WERI-Rb-1 (cell line): Measurements from ENCODE around the gene STEEP1.
"Not testable (repeated sequence)": the region's sequence is repeated elsewhere in the genome, so short reads cannot be mapped to it uniquely, and the experiment has no call there.

Experiments used
- DNase-seq: peaks from one replicate; pipeline ENCODE4 v3.0.0-alpha.2; 2020
- H3K27ac ChIP-seq: fragments of 250-450 bp; sonication (Bioruptor Pico); 2 replicates; pipeline ENCODE4 v1.5.1; 2020; ENCODE audit warnings: mild to moderate bottlenecking, moderate library complexity
- H3K27me3 ChIP-seq: fragments of 250-450 bp; sonication (Bioruptor Pico); 2 replicates; pipeline ENCODE4 v1.5.1; 2021; ENCODE audit warnings: mild to moderate bottlenecking, low read depth, moderate library complexity; ENCODE audit not compliant: insufficient read depth, severe bottlenecking
- H3K36me3 ChIP-seq: fragments of 250-450 bp; sonication (Bioruptor Pico); 2 replicates; pipeline ENCODE4 v1.5.1; 2020; ENCODE audit warnings: mild to moderate bottlenecking, moderate library complexity
- H3K4me3 ChIP-seq: 2 replicates; pipeline ENCODE4 v1.5.1; 2011; ENCODE audit warnings: low read depth, mild to moderate bottlenecking, control low read depth, low read length
- H3K9me3 ChIP-seq: fragments of 250-450 bp; sonication (Bioruptor Pico); 2 replicates; pipeline ENCODE4 v1.5.1; 2021; ENCODE audit warnings: mild to moderate bottlenecking, moderate library complexity; ENCODE audit not compliant: severe bottlenecking
- TF ChIP-seq, protein P1 (sequence below): IDR thresholded peaks from 2 replicates; pipeline ENCODE4 v1.5.1; 2011; ENCODE audit warnings: low read depth, mild to moderate bottlenecking, control low read depth, inconsistent platforms, low read length

STEEP1 gene

GRCh38 chrX:119497185-119497584, 68.0 kb downstream of the STEEP1 start:
- H3K27me3 ChIP-seq, result no peaks in the 10 kb centered on the region
- H3K9me3 ChIP-seq, result no peaks in the 10 kb centered on the region
- DNase-seq, result no peak
- H3K4me3 ChIP-seq, result no peak overlapping the region
- TF ChIP-seq, protein P1, sequence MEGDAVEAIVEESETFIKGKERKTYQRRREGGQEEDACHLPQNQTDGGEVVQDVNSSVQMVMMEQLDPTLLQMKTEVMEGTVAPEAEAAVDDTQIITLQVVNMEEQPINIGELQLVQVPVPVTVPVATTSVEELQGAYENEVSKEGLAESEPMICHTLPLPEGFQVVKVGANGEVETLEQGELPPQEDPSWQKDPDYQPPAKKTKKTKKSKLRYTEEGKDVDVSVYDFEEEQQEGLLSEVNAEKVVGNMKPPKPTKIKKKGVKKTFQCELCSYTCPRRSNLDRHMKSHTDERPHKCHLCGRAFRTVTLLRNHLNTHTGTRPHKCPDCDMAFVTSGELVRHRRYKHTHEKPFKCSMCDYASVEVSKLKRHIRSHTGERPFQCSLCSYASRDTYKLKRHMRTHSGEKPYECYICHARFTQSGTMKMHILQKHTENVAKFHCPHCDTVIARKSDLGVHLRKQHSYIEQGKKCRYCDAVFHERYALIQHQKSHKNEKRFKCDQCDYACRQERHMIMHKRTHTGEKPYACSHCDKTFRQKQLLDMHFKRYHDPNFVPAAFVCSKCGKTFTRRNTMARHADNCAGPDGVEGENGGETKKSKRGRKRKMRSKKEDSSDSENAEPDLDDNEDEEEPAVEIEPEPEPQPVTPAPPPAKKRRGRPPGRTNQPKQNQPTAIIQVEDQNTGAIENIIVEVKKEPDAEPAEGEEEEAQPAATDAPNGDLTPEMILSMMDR, result no peak
- H3K36me3 ChIP-seq, result no peaks in the 10 kb centered on the region
- H3K27ac ChIP-seq, result no peak overlapping the region

DNA sequence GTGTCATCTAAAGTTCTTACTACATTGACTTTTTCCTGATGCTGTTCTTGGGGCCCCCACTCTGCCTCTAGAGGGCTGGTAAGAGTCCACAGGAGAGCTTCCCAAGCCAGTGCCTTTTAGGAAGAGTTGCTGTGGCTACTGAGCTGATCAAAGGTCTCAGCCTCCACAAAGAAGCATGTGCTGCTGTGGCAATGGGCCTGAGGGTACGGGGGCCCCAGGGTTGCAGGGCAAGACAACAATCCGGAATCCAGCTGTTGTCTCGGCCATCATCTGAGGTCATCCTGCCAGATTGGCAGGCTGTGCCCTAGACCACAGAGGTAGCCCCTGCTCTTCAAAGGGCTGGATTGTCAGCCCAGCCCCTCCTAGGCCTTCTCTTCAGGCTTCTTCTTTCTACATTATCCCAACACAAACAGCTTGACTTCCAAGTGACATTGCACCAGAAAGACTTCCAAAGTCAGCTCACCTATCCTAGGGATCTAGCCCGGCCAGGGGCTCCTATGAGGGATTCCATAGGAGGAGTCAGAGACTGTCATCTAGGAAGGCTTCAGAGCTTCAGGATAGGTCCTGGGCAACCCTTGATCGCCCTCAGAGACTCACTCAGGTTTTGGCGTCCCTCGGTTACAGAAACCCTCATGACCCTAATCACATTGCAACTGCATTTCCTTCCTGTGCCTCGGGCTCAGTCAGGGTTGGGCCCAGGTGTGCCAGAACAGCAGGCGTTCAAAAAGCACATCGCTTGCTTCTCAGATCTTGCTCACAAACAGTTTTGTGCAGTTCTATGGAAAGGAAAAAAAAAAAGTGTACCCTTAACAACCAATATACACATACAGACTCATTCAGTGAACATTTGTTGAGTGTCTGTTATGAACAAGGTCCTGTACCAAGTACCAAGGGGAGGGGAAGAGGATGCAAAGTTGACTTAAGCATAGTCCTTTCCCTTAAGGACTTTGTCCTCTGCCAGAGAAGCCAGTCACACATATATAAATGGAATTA, 69.2 kb downstream of the STEEP1 start:
- TF ChIP-seq, protein P1, result no peak

GRCh38 chrX:119493851-119494495, 71.2 kb downstream of the STEEP1 start:
- not testable (repeated sequence) for H3K27ac ChIP-seq, H3K27me3 ChIP-seq, H3K9me3 ChIP-seq, H3K4me3 ChIP-seq, DNase-seq, H3K36me3 ChIP-seq

More for the DNA sequence above, 69.2 kb downstream of the STEEP1 start:
- Histone ChIP-seq H3K36me3 (no peaks in the 10 kb centered on the region), H3K27ac (no peak overlapping the region), H3K27me3 (no peaks in the 10 kb centered on the region), H3K9me3 (no peaks in the 10 kb centered on the region), H3K4me3 (no peak overlapping the region)
- no peak for DNase-seq

DNA sequence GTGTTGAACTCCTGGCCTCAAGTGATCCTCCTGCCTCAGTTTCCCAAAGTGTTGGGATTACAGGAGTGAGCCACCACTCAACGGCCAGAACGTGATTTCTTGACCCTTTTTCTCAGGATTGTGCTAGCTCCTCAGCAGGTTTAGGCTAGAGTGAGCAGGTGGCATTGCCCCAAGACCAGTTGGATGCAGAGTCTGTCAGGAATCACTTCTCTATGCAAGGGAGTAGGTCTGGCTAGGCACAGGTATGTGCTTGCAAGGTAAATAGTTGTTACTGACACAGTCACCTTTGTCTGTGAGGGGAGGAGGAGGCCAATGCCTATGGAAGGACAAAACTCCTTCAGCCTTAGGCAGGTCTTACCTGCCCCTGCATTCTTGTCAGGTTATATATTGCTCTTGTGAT, 72.7 kb downstream of the STEEP1 start:
- H3K27ac ChIP-seq, result no peak overlapping the region
- H3K4me3 ChIP-seq, result no peak overlapping the region
- no peaks in the 10 kb centered on the region for H3K36me3 ChIP-seq
- TF ChIP-seq, protein P1, result no peak
- no peak for DNase-seq
- H3K27me3 ChIP-seq, result peaks cover 6% of the 10 kb centered on the region
- H3K9me3 ChIP-seq, result no peaks in the 10 kb centered on the region

GRCh38 chrX:119489212-119490074, 75.8 kb downstream of the STEEP1 start:
- Histone ChIP-seq H3K36me3 (no peaks in the 10 kb centered on the region), H3K9me3 (no peaks in the 10 kb centered on the region), H3K4me3 (no peak overlapping the region), H3K27ac (no peak overlapping the region), H3K27me3 (peaks cover 6% of the 10 kb centered on the region)
- TF ChIP-seq, protein P1, result no peak
- no peak for DNase-seq

GRCh38 chrX:119488749-119489148, 76.5 kb downstream of the STEEP1 start:
- H3K27ac ChIP-seq, result no peak overlapping the region
- no peaks in the 10 kb centered on the region for H3K9me3 ChIP-seq
- DNase-seq, result peak; percentile 52
- TF ChIP-seq, protein P1, result peak; percentile 50; the same call in 1 of the 2 replicates
- H3K27me3 ChIP-seq, result peaks cover 6% of the 10 kb centered on the region
- no peak overlapping the region for H3K4me3 ChIP-seq
- no peaks in the 10 kb centered on the region for H3K36me3 ChIP-seq
